ENCODE data around the gene TTC7B. TPM values are rescaled to one million over a fixed set of nuclear protein-coding genes. Genes with fewer than 3 reads are reported as not detected.

Gene TTC7B
- polyA plus RNA-seq, 1 donor from 2014 or later = 19.9 TPM

GRCh38 chr14:90543876-90544275 lies 272.4 kb downstream of the TTC7B start:
- no peak overlapping the region for H3K9ac ChIP-seq (ENCODE audit: low read length)
- H3F3A ChIP-seq (ENCODE audit: insufficient read depth, low read length, poor library complexity, severe bottlenecking) = no peaks in the 10 kb centered on the region
- H3K27me3 ChIP-seq (ENCODE audit: insufficient read depth, low read depth, low read length) = no peaks in the 10 kb centered on the region
- no peaks in the 10 kb centered on the region for H4K20me1 ChIP-seq (ENCODE audit: insufficient read depth)
- H3K4me3 ChIP-seq (ENCODE audit: low read length) = no peak overlapping the region
- H3K79me2 ChIP-seq (replicated peaks; ENCODE audit: insufficient read depth, low read length) = no peaks in the 10 kb centered on the region
- no peaks in the 10 kb centered on the region for H3K9me3 ChIP-seq (ENCODE audit: low read length)
- no peak overlapping the region for H2AFZ ChIP-seq (ENCODE audit: low read depth, low read length)
- H3K36me3 ChIP-seq (ENCODE audit: insufficient read depth, low read length) = no peaks in the 10 kb centered on the region
- TF ChIP-seq EP300 (conservative IDR thresholded peaks at IDR 0.05; ENCODE audit: poor library complexity, severe bottlenecking) (no peak), REST (IDR thresholded peaks at IDR 0.05; ENCODE audit: borderline replicate concordance) (no peak), EZH2 (IDR thresholded peaks at IDR 0.05; ENCODE audit: borderline replicate concordance, insufficient read depth, low read length, poor library complexity, severe bottlenecking) (no peak), RAD21 (conservative IDR thresholded peaks at IDR 0.05) (no peak), TAF1 (IDR thresholded peaks at IDR 0.05; ENCODE audit: low read depth) (no peak), SMC3 (conservative IDR thresholded peaks at IDR 0.05; ENCODE audit: poor library complexity) (no peak), POLR2AphosphoS5 (IDR thresholded peaks at IDR 0.05) (no peak), CTCF (IDR thresholded peaks at IDR 0.05; ENCODE audit: poor library complexity, severe bottlenecking) (no peak), MXI1 (conservative IDR thresholded peaks at IDR 0.05; ENCODE audit: poor library complexity, severe bottlenecking) (no peak)
- no peak overlapping the region for H3K4me2 ChIP-seq (ENCODE audit: low read length)
- H3K9me2 ChIP-seq (ENCODE audit: insufficient read depth, low read length) = no peaks in the 10 kb centered on the region
- no peak overlapping the region for H3K27ac ChIP-seq (ENCODE audit: low read length)

GRCh38 chr14:90541076-90541634 lies 275.1 kb downstream of the TTC7B start:
- Histone ChIP-seq H3K27ac (ENCODE audit: low read length) (no peak overlapping the region), H3K4me2 (ENCODE audit: low read length) (no peak overlapping the region), H3K4me3 (ENCODE audit: low read length) (no peak overlapping the region), H3F3A (ENCODE audit: insufficient read depth, low read length, poor library complexity, severe bottlenecking) (no peaks in the 10 kb centered on the region), H3K79me2 (replicated peaks; ENCODE audit: insufficient read depth, low read length) (no peaks in the 10 kb centered on the region), H3K9me2 (ENCODE audit: insufficient read depth, low read length) (no peaks in the 10 kb centered on the region), H3K27me3 (ENCODE audit: insufficient read depth, low read depth, low read length) (no peaks in the 10 kb centered on the region), H2AFZ (ENCODE audit: low read depth, low read length) (no peak overlapping the region), H4K20me1 (ENCODE audit: insufficient read depth) (no peaks in the 10 kb centered on the region), H3K36me3 (ENCODE audit: insufficient read depth, low read length) (no peaks in the 10 kb centered on the region), H3K9ac (ENCODE audit: low read length) (no peak overlapping the region), H3K9me3 (ENCODE audit: low read length) (no peaks in the 10 kb centered on the region)
- TF ChIP-seq SMC3 (conservative IDR thresholded peaks at IDR 0.05; ENCODE audit: poor library complexity) = no peak

- no peaks in the 10 kb centered on the region for H3K27me3 ChIP-seq (ENCODE audit: insufficient read depth, low read depth, low read length)
- TF ChIP-seq MXI1 (conservative IDR thresholded peaks at IDR 0.05; ENCODE audit: poor library complexity, severe bottlenecking) (no peak), EP300 (conservative IDR thresholded peaks at IDR 0.05; ENCODE audit: poor library complexity, severe bottlenecking) (no peak), EZH2 (IDR thresholded peaks at IDR 0.05; ENCODE audit: borderline replicate concordance, insufficient read depth, low read length, poor library complexity, severe bottlenecking) (no peak), RAD21 (conservative IDR thresholded peaks at IDR 0.05) (no peak), TAF1 (IDR thresholded peaks at IDR 0.05; ENCODE audit: low read depth) (no peak), CTCF (IDR thresholded peaks at IDR 0.05; ENCODE audit: poor library complexity, severe bottlenecking) (no peak), SMC3 (conservative IDR thresholded peaks at IDR 0.05; ENCODE audit: poor library complexity) (no peak), POLR2AphosphoS5 (IDR thresholded peaks at IDR 0.05) (no peak), REST (IDR thresholded peaks at IDR 0.05; ENCODE audit: borderline replicate concordance) (no peak)
- no peaks in the 10 kb centered on the region for H3K9me2 ChIP-seq (ENCODE audit: insufficient read depth, low read length)
- no peak overlapping the region for H3K4me3 ChIP-seq (ENCODE audit: low read length)
- H3K4me2 ChIP-seq (ENCODE audit: low read length) = no peak overlapping the region
- no peaks in the 10 kb centered on the region for H3F3A ChIP-seq (ENCODE audit: insufficient read depth, low read length, poor library complexity, severe bottlenecking)
- H4K20me1 ChIP-seq (ENCODE audit: insufficient read depth) = no peaks in the 10 kb centered on the region
- H3K27ac ChIP-seq (ENCODE audit: low read length) = no peak overlapping the region
- H2AFZ ChIP-seq (ENCODE audit: low read depth, low read length) = no peak overlapping the region
- no peaks in the 10 kb centered on the region for H3K9me3 ChIP-seq (ENCODE audit: low read length)
- H3K79me2 ChIP-seq (replicated peaks; ENCODE audit: insufficient read depth, low read length) = no peaks in the 10 kb centered on the region
- no peak overlapping the region for H3K9ac ChIP-seq (ENCODE audit: low read length)
- no peaks in the 10 kb centered on the region for H3K36me3 ChIP-seq (ENCODE audit: insufficient read depth, low read length)
These were observed 275.8 kb downstream of the TTC7B start for GRCh38 chr14:90540437-90540836.
